ENCODE data around the gene EPB41L2.

- TF ChIP-seq, protein P1, sequence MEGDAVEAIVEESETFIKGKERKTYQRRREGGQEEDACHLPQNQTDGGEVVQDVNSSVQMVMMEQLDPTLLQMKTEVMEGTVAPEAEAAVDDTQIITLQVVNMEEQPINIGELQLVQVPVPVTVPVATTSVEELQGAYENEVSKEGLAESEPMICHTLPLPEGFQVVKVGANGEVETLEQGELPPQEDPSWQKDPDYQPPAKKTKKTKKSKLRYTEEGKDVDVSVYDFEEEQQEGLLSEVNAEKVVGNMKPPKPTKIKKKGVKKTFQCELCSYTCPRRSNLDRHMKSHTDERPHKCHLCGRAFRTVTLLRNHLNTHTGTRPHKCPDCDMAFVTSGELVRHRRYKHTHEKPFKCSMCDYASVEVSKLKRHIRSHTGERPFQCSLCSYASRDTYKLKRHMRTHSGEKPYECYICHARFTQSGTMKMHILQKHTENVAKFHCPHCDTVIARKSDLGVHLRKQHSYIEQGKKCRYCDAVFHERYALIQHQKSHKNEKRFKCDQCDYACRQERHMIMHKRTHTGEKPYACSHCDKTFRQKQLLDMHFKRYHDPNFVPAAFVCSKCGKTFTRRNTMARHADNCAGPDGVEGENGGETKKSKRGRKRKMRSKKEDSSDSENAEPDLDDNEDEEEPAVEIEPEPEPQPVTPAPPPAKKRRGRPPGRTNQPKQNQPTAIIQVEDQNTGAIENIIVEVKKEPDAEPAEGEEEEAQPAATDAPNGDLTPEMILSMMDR (IDR thresholded peaks at IDR 0.05 in 4 of 5, conservative IDR thresholded peaks at IDR 0.05 in 1 of 5) = no peak
- no peak for TF ChIP-seq POLR2A (IDR thresholded peaks at IDR 0.05)
Observed at GRCh38 chr6:131083687-131084086, 20.6 kb upstream of the EPB41L2 start.
